Measurements from ENCODE around the gene TRIM41. TPM values are rescaled to one million over a fixed set of nuclear protein-coding genes. Genes with fewer than 3 reads are reported as not detected.
A peak's percentile ranks its signal among the peaks of the same experiment; 100 is the strongest.

The TRIM41 gene
- total and polyA plus RNA-seq, 2 of the 13 experiments (the other 11 are each of a cell fraction or from before 2014, with no cell fraction given): 10.2 to 16.7 TPM

DNA sequence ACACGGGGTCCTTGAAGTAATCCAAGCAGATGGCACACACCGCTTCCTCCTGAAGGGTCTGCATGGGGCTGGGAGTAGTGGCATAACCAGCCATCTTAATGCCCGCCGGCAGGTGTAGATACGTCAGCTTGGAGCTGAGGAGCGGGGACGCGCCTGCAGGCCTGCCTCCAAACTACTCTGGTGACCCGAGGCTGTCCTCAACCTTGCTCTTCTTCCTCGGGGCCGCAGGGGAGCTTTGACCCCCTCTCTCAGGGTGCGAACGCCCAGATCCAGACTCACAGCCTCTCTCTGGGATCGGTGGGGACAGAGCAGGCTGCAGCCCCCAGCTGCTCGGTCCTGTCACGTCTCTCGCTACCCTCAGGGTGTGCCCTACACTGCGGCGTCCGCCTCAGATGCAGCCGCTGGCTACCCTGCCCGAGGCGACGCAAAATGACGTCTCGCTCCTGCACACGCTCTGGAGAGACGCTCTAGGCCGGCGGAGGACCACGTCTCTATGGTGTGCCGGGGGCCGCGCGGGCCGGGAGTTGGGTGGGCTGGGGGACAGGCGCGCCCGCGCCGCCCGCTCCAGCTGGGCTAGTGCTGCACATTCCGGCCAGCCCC lies 37.7 kb downstream of the TRIM41 start, which contains the start of gene TRIM52 (continued):
- TF ChIP-seq, protein P1, sequence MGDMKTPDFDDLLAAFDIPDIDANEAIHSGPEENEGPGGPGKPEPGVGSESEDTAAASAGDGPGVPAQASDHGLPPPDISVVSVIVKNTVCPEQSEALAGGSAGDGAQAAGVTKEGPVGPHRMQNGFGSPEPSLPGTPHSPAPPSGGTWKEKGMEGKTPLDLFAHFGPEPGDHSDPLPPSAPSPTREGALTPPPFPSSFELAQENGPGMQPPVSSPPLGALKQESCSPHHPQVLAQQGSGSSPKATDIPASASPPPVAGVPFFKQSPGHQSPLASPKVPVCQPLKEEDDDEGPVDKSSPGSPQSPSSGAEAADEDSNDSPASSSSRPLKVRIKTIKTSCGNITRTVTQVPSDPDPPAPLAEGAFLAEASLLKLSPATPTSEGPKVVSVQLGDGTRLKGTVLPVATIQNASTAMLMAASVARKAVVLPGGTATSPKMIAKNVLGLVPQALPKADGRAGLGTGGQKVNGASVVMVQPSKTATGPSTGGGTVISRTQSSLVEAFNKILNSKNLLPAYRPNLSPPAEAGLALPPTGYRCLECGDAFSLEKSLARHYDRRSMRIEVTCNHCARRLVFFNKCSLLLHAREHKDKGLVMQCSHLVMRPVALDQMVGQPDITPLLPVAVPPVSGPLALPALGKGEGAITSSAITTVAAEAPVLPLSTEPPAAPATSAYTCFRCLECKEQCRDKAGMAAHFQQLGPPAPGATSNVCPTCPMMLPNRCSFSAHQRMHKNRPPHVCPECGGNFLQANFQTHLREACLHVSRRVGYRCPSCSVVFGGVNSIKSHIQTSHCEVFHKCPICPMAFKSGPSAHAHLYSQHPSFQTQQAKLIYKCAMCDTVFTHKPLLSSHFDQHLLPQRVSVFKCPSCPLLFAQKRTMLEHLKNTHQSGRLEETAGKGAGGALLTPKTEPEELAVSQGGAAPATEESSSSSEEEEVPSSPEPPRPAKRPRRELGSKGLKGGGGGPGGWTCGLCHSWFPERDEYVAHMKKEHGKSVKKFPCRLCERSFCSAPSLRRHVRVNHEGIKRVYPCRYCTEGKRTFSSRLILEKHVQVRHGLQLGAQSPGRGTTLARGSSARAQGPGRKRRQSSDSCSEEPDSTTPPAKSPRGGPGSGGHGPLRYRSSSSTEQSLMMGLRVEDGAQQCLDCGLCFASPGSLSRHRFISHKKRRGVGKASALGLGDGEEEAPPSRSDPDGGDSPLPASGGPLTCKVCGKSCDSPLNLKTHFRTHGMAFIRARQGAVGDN (CRISPR knock-in tag; IDR thresholded peaks at IDR 0.05): peak; percentile 80; the same call in 1 of the 2 replicates
- TF ChIP-seq GLI4 (CRISPR knock-in tag; IDR thresholded peaks at IDR 0.05; ENCODE audit: borderline replicate concordance) (peak; percentile 52; the same call in 1 of the 2 replicates), NR1H2 (CRISPR knock-in tag; IDR thresholded peaks at IDR 0.05; ENCODE audit: borderline replicate concordance, low read depth) (no peak), ZBTB3 (CRISPR knock-in tag; IDR thresholded peaks at IDR 0.05; ENCODE audit: borderline replicate concordance, low read depth) (0 out of 2 replicates have a peak, but pooled peaks have one; percentile 56), MYC (CRISPR knock-in tag; IDR thresholded peaks at IDR 0.05; ENCODE audit: borderline replicate concordance) (peak; percentile 73; the same call in 1 of the 2 replicates), FOXO4 (CRISPR knock-in tag; conservative IDR thresholded peaks at IDR 0.05) (no peak), AGO2 (optimal IDR thresholded peaks at IDR 0.05; ENCODE audit: low read depth, low read length) (no peak), WIZ (CRISPR knock-in tag; IDR thresholded peaks at IDR 0.05) (peak; percentile 61; the same call in 1 of the 2 replicates), SRSF4 (IDR thresholded peaks at IDR 0.05; ENCODE audit: low read depth, low read length, poor library complexity, severe bottlenecking) (no peak), BCL6 (CRISPR knock-in tag; IDR thresholded peaks at IDR 0.05) (peak; percentile 59), IRX3 (CRISPR knock-in tag; IDR thresholded peaks at IDR 0.05; ENCODE audit: borderline replicate concordance, low read depth) (peak; percentile 52; the same call in 1 of the 2 replicates)
- TF ChIP-seq, protein P2, sequence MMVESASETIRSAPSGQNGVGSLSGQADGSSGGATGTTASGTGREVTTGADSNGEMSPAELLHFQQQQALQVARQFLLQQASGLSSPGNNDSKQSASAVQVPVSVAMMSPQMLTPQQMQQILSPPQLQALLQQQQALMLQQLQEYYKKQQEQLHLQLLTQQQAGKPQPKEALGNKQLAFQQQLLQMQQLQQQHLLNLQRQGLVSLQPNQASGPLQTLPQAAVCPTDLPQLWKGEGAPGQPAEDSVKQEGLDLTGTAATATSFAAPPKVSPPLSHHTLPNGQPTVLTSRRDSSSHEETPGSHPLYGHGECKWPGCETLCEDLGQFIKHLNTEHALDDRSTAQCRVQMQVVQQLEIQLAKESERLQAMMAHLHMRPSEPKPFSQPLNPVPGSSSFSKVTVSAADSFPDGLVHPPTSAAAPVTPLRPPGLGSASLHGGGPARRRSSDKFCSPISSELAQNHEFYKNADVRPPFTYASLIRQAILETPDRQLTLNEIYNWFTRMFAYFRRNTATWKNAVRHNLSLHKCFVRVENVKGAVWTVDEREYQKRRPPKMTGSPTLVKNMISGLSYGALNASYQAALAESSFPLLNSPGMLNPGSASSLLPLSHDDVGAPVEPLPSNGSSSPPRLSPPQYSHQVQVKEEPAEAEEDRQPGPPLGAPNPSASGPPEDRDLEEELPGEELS (CRISPR knock-in tag; IDR thresholded peaks at IDR 0.05): no peak
- TF ChIP-seq, protein P3, sequence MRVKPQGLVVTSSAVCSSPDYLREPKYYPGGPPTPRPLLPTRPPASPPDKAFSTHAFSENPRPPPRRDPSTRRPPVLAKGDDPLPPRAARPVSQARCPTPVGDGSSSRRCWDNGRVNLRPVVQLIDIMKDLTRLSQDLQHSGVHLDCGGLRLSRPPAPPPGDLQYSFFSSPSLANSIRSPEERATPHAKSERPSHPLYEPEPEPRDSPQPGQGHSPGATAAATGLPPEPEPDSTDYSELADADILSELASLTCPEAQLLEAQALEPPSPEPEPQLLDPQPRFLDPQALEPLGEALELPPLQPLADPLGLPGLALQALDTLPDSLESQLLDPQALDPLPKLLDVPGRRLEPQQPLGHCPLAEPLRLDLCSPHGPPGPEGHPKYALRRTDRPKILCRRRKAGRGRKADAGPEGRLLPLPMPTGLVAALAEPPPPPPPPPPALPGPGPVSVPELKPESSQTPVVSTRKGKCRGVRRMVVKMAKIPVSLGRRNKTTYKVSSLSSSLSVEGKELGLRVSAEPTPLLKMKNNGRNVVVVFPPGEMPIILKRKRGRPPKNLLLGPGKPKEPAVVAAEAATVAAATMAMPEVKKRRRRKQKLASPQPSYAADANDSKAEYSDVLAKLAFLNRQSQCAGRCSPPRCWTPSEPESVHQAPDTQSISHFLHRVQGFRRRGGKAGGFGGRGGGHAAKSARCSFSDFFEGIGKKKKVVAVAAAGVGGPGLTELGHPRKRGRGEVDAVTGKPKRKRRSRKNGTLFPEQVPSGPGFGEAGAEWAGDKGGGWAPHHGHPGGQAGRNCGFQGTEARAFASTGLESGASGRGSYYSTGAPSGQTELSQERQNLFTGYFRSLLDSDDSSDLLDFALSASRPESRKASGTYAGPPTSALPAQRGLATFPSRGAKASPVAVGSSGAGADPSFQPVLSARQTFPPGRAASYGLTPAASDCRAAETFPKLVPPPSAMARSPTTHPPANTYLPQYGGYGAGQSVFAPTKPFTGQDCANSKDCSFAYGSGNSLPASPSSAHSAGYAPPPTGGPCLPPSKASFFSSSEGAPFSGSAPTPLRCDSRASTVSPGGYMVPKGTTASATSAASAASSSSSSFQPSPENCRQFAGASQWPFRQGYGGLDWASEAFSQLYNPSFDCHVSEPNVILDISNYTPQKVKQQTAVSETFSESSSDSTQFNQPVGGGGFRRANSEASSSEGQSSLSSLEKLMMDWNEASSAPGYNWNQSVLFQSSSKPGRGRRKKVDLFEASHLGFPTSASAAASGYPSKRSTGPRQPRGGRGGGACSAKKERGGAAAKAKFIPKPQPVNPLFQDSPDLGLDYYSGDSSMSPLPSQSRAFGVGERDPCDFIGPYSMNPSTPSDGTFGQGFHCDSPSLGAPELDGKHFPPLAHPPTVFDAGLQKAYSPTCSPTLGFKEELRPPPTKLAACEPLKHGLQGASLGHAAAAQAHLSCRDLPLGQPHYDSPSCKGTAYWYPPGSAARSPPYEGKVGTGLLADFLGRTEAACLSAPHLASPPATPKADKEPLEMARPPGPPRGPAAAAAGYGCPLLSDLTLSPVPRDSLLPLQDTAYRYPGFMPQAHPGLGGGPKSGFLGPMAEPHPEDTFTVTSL (CRISPR knock-in tag; IDR thresholded peaks at IDR 0.05; ENCODE audit: borderline replicate concordance): peak; percentile 29; the same call in 1 of the 2 replicates
